Stomach (tissue), 9 donors: Measurements from ENCODE around the gene MACROH2A1. TPM values are rescaled to one million over a fixed set of nuclear protein-coding genes. Genes with fewer than 3 reads are reported as not detected.

Experiments
- DNase-seq, 2 donors: peaks; one replicate each; pipeline versions ENCODE4 v3.0.0 to v3.0.0-alpha.2; 2013 to 2019
- H3K27ac ChIP-seq, 5 donors: fragments of 200-600 bp in 4 of 5; sonication (generic) in 4 of 5; one replicate each; pipeline ENCODE4 v1.5.1; 2013 to 2019; ENCODE audit warnings: mild to moderate bottlenecking in 1 of 5, moderate library complexity in 1 of 5
- H3K27me3 ChIP-seq, 3 donors: fragments of 200-600 bp; sonication (generic); one replicate each; pipeline ENCODE4 v1.5.1; 2017 to 2019; ENCODE audit warnings: mixed run types in 1 of 3
- H3K36me3 ChIP-seq, 4 donors: fragments of 200-600 bp; sonication (generic); 1 replicate in 3 of 4; 2 replicates in 1 of 4; pipeline ENCODE4 v1.5.1; 2016 to 2019
- H3K4me1 ChIP-seq, 4 donors: fragments of 200-600 bp; sonication (generic); one replicate each; pipeline ENCODE4 v1.5.1; 2016 to 2019
- H3K4me3 ChIP-seq, 4 donors: fragments of 200-600 bp; sonication (generic) in 3 of 4; one replicate each; pipeline ENCODE4 v1.5.1; 2016 to 2019; ENCODE audit warnings: mild to moderate bottlenecking in 1 of 4
- H3K9me3 ChIP-seq, 4 donors: fragments of 200-600 bp; sonication (generic); one replicate each; pipeline ENCODE4 v1.5.1; 2016 to 2019
- EP300 ChIP-seq: sonication (generic); formaldehyde crosslinking; IDR thresholded peaks from one replicate; pipeline ENCODE4 v1.6.1; 2017; ENCODE audit warnings: antibody characterized with exemption
- POLR2A ChIP-seq, 4 donors: fragments of 450-650 bp; IDR thresholded peaks; one replicate each; pipeline ENCODE4 v1.6.1; 2016; ENCODE audit warnings: antibody characterized with exemption in 4 of 4, control low read depth in 2 of 4, mild to moderate bottlenecking in 1 of 4, moderate library complexity in 1 of 4
- POLR2AphosphoS5 ChIP-seq, 3 donors: sonication (generic); formaldehyde crosslinking; IDR thresholded peaks; one replicate each; pipeline ENCODE4 v1.6.1; 2016; ENCODE audit warnings: antibody characterized with exemption in 3 of 3
- WGBS, 5 donors: extraction: QIAGEN DNeasy Blood & Tissue Kit in 3 of 5; methylation state at CpG; one replicate each; pipeline versions ENCODE4 v1.1.5 to v1.1.7; 2013 to 2018; 5-methylcytosine and 5-hydroxymethylcytosine counted together
- intact Hi-C: fragments of 100-400 bp; cut with DNase I; formaldehyde crosslinking; loops from one replicate; pipeline ENCODE4 v1.15.1; 2023; ENCODE audit warnings: low total_unique reads
- polyA plus RNA-seq, 3 donors: library from polyadenylated mRNA; stranded (reverse); fragments of 200-250 nt; gene quantifications; one replicate each; pipeline ENCODE4 v1.2.3, GENCODE V29; 2013
- total RNA-seq, 5 donors: library from RNA; depleted of rRNA; stranded (reverse); fragments of >200 nt; gene quantifications; one replicate each; pipeline versions ENCODE4 v1.1.0 to v1.2.3, GENCODE V29; 2014 to 2016
- TF ChIP-seq, protein P1 (sequence below), 7 experiments: fragments of 450-650 bp in 4 of 7; fragments of 200-600 bp in 3 of 7; sonication (generic) in 3 of 7; IDR thresholded peaks; one replicate each; pipeline ENCODE4 v1.5.1; 2016 to 2019; ENCODE audit warnings: antibody characterized with exemption in 7 of 7, control low read depth in 2 of 7, mild to moderate bottlenecking in 1 of 7
- donor health status: healthy with polysubstance abuse.
- donor health status: Bipolar disorder and iron deficiency.
- donor health status: healthy.

The MACROH2A1 gene
- total and polyA plus RNA-seq, 8 donors, result 77.1 to 206 (median 150) TPM

DNA sequence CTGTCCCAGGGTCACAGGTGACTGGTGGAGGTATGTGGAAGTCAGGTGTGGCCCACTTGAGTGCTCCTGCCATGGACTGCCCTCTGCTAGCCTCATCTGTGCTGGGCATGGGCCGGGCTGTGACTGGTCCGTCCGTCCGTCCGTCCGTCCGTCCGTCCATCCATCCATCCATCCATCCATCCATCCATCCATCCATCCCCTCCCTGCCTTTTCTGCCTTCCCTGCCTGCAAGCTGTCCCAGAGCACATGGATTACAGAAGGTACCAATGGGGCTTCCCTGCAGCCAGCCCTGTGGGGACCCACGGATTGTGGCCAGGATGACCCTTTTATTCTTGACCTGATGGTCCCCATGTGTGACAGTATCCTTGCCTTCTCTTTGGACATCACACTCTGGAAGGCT lies 92.5 kb downstream of the MACROH2A1 start:
- TF ChIP-seq EP300, result no peak
- TF ChIP-seq POLR2AphosphoS5 (IDR thresholded peaks at IDR 0.05), result no peak
- TF ChIP-seq POLR2A (IDR thresholded peaks at IDR 0.05), result no peak
- TF ChIP-seq, protein P1, sequence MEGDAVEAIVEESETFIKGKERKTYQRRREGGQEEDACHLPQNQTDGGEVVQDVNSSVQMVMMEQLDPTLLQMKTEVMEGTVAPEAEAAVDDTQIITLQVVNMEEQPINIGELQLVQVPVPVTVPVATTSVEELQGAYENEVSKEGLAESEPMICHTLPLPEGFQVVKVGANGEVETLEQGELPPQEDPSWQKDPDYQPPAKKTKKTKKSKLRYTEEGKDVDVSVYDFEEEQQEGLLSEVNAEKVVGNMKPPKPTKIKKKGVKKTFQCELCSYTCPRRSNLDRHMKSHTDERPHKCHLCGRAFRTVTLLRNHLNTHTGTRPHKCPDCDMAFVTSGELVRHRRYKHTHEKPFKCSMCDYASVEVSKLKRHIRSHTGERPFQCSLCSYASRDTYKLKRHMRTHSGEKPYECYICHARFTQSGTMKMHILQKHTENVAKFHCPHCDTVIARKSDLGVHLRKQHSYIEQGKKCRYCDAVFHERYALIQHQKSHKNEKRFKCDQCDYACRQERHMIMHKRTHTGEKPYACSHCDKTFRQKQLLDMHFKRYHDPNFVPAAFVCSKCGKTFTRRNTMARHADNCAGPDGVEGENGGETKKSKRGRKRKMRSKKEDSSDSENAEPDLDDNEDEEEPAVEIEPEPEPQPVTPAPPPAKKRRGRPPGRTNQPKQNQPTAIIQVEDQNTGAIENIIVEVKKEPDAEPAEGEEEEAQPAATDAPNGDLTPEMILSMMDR (IDR thresholded peaks at IDR 0.05), result no peak
- H3K9me3 ChIP-seq, result no peaks in the 10 kb centered on the region
- no peaks in the 10 kb centered on the region for H3K4me1 ChIP-seq
- intact Hi-C loops, result no loop called here
- no peak for DNase-seq
- no peak overlapping the region for H3K27ac ChIP-seq
- no peaks in the 10 kb centered on the region for H3K36me3 ChIP-seq
- 83 to 93% (median 89%) methylated on average over 9 of the region's 9 CpGs for WGBS, 5 donors
- H3K4me3 ChIP-seq, result no peak overlapping the region
- H3K27me3 ChIP-seq, result no peaks in the 10 kb centered on the region

DNA sequence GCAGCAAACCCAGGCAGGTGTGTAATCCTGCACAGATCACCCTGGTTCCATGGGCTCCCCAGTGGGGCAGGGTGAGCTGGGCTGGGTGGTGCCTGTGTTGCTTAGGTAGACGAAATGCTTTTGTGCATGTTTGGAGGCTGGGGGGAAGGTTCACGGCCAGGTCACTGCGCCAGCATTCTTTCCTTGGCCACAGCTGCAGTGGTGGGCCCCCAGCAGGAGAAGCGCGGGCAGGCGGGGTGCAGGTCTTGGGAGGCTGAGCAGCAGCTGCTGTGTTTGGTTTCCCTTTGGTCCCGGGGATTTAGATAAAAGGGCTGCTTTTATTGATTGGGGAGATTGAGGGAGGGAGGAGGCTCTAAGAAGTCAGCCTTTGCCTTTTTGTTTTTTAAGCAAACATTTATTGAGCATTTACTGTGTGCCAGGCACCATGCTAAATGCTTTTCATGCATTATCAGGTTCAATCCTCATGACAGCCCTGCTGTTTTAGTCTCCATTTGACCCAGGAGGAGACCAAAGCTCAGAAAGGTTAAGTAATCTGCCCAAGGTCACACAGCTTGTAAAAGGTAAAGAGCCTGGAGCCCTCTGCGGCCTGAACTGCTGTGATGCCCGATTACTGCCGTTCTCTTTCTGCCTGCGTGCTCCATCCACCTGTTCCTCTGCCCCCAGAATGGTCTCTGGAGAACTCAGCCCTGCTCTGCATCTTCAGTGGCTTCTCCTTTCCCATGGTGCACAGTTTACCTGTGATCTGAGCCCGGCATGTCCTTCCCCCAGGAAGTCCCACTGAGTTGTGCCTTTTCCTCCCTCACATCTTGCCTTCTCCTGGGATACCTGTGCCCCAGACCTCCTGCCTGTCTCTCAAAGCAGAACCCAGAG lies 94.4 kb downstream of the MACROH2A1 start:
- no peaks in the 10 kb centered on the region for H3K4me1 ChIP-seq
- intact Hi-C loops, result no loop called here
- DNase-seq, result peak in 1 of 2 donors; percentile 53
- H3K4me3 ChIP-seq, result no peak overlapping the region
- no peak overlapping the region for H3K27ac ChIP-seq
- H3K27me3 ChIP-seq, result no peaks in the 10 kb centered on the region
- H3K36me3 ChIP-seq, result no peaks in the 10 kb centered on the region
- TF ChIP-seq, protein P1 (IDR thresholded peaks at IDR 0.05), result no peak
- TF ChIP-seq POLR2A (IDR thresholded peaks at IDR 0.05) (no peak), POLR2AphosphoS5 (IDR thresholded peaks at IDR 0.05) (no peak), EP300 (no peak)
- H3K9me3 ChIP-seq, result no peaks in the 10 kb centered on the region
- WGBS, 5 donors, result 46 to 83% (median 51%) methylated on average over 11 to 12 of the region's 12 CpGs

DNA sequence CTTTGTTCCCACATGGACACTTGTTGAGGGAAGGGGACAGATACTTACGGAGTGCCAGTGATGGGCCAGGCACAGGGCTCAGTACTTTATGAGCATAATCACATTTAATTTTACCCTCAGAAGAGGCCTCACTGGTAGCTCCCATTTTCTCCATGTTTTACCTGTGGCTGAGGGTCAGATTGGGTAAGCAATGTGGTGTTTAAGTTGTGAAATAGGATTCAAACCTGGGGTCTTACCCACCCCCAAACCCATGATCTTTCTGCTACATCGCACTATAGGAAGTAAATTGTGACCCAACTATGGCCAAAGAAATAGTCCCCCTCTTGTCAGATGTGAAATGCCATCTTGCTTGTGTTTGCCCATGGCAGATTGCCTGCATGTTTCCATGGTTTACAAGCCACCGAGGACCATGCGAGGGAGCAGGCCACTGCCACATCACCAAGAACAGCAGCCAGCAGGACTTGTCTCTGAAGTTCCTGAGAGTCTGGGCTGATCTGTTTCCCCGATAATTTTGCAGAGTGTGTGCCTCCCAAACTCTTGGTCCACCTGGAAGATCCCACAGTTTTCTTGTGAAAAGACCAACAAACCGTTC lies 95.4 kb downstream of the MACROH2A1 start:
- intact Hi-C loops, result no loop called here
- no peaks in the 10 kb centered on the region for H3K36me3 ChIP-seq
- 68 to 86% (median 73%) methylated on average over 5 to 6 of the region's 6 CpGs for WGBS, 5 donors
- H3K9me3 ChIP-seq, result no peaks in the 10 kb centered on the region
- no peaks in the 10 kb centered on the region for H3K27me3 ChIP-seq
- H3K27ac ChIP-seq, result no peak overlapping the region
- no peak overlapping the region for H3K4me3 ChIP-seq
- no peaks in the 10 kb centered on the region for H3K4me1 ChIP-seq
- DNase-seq, result no peak
- TF ChIP-seq POLR2AphosphoS5 (IDR thresholded peaks at IDR 0.05) (no peak), POLR2A (IDR thresholded peaks at IDR 0.05) (no peak), EP300 (no peak)
- TF ChIP-seq, protein P1 (IDR thresholded peaks at IDR 0.05), result no peak

DNA sequence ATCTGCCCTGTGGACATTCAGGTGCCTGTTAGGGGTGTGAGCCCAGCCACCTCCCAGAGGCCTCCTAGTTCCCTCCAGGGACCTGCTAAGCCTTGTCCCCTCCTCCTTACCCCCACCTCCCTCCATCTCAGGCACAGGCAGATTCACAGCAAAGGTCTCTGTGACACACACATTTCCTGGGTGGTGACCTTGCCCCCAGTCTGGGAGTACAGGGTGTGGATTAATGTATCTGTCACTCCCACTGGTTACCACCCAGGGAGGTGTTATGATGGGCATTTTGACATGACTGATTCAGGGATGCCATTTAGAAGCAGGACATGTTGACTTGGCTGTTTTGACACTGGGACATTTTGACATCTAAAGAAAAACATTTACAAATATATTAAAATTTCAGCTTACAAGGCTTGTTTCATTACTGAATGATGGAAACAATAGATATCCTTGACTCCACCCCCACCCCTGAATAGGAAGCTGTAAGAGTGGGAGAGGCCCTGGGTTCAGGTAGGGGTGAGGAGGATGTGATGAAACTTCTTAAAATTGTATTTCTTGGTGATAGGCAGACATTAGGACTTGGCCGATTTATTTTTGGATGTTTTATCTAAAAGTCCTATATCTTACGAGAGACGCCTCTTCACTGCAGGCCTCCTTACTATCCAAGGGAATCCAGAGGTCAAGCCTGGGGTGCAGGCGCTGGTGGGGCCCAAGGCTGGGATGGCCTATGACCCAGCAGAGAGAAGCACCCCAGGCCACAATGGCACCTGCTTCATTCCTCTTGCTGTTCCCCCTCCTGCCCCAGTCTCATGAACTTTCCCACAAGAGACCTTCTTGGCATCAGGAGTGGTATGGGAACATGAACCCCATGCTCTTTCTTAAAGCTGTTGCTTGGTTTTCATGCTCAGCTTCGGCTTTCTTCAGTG lies 101.9 kb downstream of the MACROH2A1 start:
- TF ChIP-seq POLR2AphosphoS5 (IDR thresholded peaks at IDR 0.05) (no peak), EP300 (no peak), POLR2A (IDR thresholded peaks at IDR 0.05) (no peak)
- TF ChIP-seq, protein P1 (IDR thresholded peaks at IDR 0.05), result no peak
- DNase-seq, result no peak
- Histone ChIP-seq H3K27ac (no peak overlapping the region), H3K27me3 (no peaks in the 10 kb centered on the region), H3K4me1 (no peaks in the 10 kb centered on the region), H3K4me3 (no peak overlapping the region), H3K9me3 (no peaks in the 10 kb centered on the region), H3K36me3 (no peaks in the 10 kb centered on the region)
- intact Hi-C loops, result no loop called here
- 94 to 98% (median 96%) methylated on average over 5 of the region's 5 CpGs for WGBS, 5 donors
